GM12878 (cell line): ENCODE results near the gene INSIG1. TPM values are rescaled to one million over a fixed set of nuclear protein-coding genes. Genes with fewer than 3 reads are reported as not detected.

Experiments used
- ATAC-seq: fragments of 200-7000 bp; cut with Tn5 transposase; 3 replicates; pipeline ENCODE4 v1.9.1; 2020; ENCODE audit warnings: mild to moderate bottlenecking, moderate library complexity
- BruUV-seq: library from RNA; stranded (reverse); fragments of 400-500 nt; replicated peaks from 2 replicates; lab custom pipeline; 2021; lab: Mats Ljungman, UMichigan
- CTCF ChIA-PET: fragments of 300-600 bp; sonication (Branson Sonifier 250); formaldehyde crosslinking; extraction: SDS; loops from one replicate; lab custom pipeline; 2021; ENCODE audit warnings: inconsistent platforms; lab: Yijun Ruan, JAX
- POLR2A ChIA-PET: fragments of 350-600 bp; formaldehyde crosslinking; extraction: SDS; loops from one replicate; lab custom pipeline; 2021; ENCODE audit warnings: inconsistent platforms; lab: Charles Lee
- RAD21 ChIA-PET: fragments of 300-600 bp; sonication (Branson Sonifier 250); formaldehyde crosslinking; loops from one replicate; lab custom pipeline; 2023; ENCODE audit warnings: antibody characterized with exemption; ENCODE audit not compliant: unreplicated experiment; lab: Charles Lee
- SMC1A ChIA-PET: fragments of 300-600 bp; sonication (Branson Sonifier 250); formaldehyde crosslinking; loops from one replicate; lab custom pipeline; 2023; ENCODE audit not compliant: unreplicated experiment, uncharacterized antibody; lab: Charles Lee
- DNase-seq: peaks from one replicate; pipeline ENCODE4 v3.0.0-alpha.2; 2011; ENCODE audit warnings: low read depth, low spot score
- FAIRE-seq: peaks from 3 replicates; lab custom pipeline; 2011; peaks lifted over from hg19 to GRCh38; lab: Jason Lieb, UNC
- H2AFZ ChIP-seq: 2 replicates; pipeline ENCODE4 v1.6.0; 2011; ENCODE audit warnings: low read depth, low read length, control low read depth; ENCODE audit not compliant: control insufficient read depth
- H3K27ac ChIP-seq: 2 replicates; pipeline ENCODE4 v1.5.1; 2011; ENCODE audit warnings: control low read depth; ENCODE audit not compliant: control insufficient read depth, insufficient read depth
- H3K27me3 ChIP-seq, 2 experiments: replicated peaks in 1 of 2; 2 replicates each; pipeline versions ENCODE4 v1.6.0 to v1.6.1; 2011; ENCODE audit warnings: low read length in 1 of 2; ENCODE audit not compliant: control insufficient read depth in 2 of 2, insufficient read depth in 2 of 2
- H3K36me3 ChIP-seq, 2 experiments: 2 replicates each; pipeline ENCODE4 v1.5.1; 2011; ENCODE audit warnings: low read length in 1 of 2; ENCODE audit not compliant: control insufficient read depth in 2 of 2, insufficient read depth in 2 of 2
- H3K4me1 ChIP-seq: 2 replicates; pipeline ENCODE4 v1.6.1; 2011; ENCODE audit warnings: mild to moderate bottlenecking, low read length, moderate library complexity, mixed read lengths; ENCODE audit not compliant: control insufficient read depth, insufficient read depth
- H3K4me2 ChIP-seq: 2 replicates; pipeline ENCODE4 v1.6.0; 2011; ENCODE audit warnings: control low read depth; ENCODE audit not compliant: control insufficient read depth, insufficient read depth
- H3K4me3 ChIP-seq: fragments of 200-600 bp; sonication (generic); 2 replicates; pipeline ENCODE4 v1.5.1; 2016
- H3K79me2 ChIP-seq: 2 replicates; pipeline ENCODE4 v1.6.0; 2011; ENCODE audit warnings: low read length; ENCODE audit not compliant: control insufficient read depth, insufficient read depth
- H3K9ac ChIP-seq: 2 replicates; pipeline ENCODE4 v1.8.0; 2011; ENCODE audit warnings: low read length, control low read depth, mixed read lengths; ENCODE audit not compliant: control insufficient read depth, insufficient read depth
- H3K9me3 ChIP-seq: replicated peaks from 3 replicates; pipeline ENCODE4 v1.5.1; 2011; ENCODE audit warnings: mild to moderate bottlenecking, low read length; ENCODE audit not compliant: control insufficient read depth, insufficient read depth
- H4K20me1 ChIP-seq: 2 replicates; pipeline ENCODE4 v1.6.0; 2011; ENCODE audit not compliant: control insufficient read depth, insufficient read depth
- BCL3 ChIP-seq: IDR thresholded peaks from 2 replicates; pipeline ENCODE4 v1.6.1; 2011; ENCODE audit warnings: borderline replicate concordance, low read depth, mild to moderate bottlenecking, moderate library complexity, low read length; ENCODE audit not compliant: insufficient read depth, poor library complexity, severe bottlenecking
- GATAD2B ChIP-seq: fragments of 450-650 bp; conservative IDR thresholded peaks from 2 replicates; pipeline ENCODE4 v1.6.1; 2017; ENCODE audit warnings: low read depth, mild to moderate bottlenecking, moderate library complexity
- NFIC ChIP-seq: IDR thresholded peaks from 2 replicates; pipeline ENCODE4 v1.6.1; 2012; ENCODE audit warnings: low read depth, mild to moderate bottlenecking, inconsistent platforms, low read length, moderate library complexity
- PML ChIP-seq: IDR thresholded peaks from 2 replicates; pipeline ENCODE4 v1.6.1; 2012; ENCODE audit warnings: low read length, inconsistent platforms
- SKIL ChIP-seq: fragments of 450-650 bp; IDR thresholded peaks from 2 replicates; pipeline ENCODE4 v1.6.1; 2017; ENCODE audit warnings: mild to moderate bottlenecking, low read depth, inconsistent platforms; ENCODE audit not compliant: poor library complexity, severe bottlenecking
- ZBED1 ChIP-seq: IDR thresholded peaks from 2 replicates; pipeline ENCODE4 v1.6.1; 2016; ENCODE audit warnings: borderline replicate concordance
- WGBS: methylation state at CpG from one replicate; pipeline ENCODE4 v1.1.6; 2016; ENCODE audit warnings: low lambda C conversion rate; ENCODE audit not compliant: insufficient replicate concordance, insufficient coverage; ENCODE audit errors: missing lambda C conversion rate; 5-methylcytosine and 5-hydroxymethylcytosine counted together
- in situ Hi-C: fragments of 300-500 bp; cut with MboI; formaldehyde crosslinking; loops from 9 replicates; pipeline ENCODE4 v1.14.3; 2018; ENCODE audit warnings: mixed read lengths
- intact Hi-C: fragments of 100-400 bp; cut with micrococcal nuclease; formaldehyde crosslinking; loops from one replicate; pipeline ENCODE4 v1.14.2; 2022; ENCODE audit not compliant: unreplicated experiment
- polyA plus RNA-seq, 11 experiments: library from polyadenylated mRNA; depleted of rRNA in 4 of 11; unstranded in 6 of 11; stranded (reverse) in 5 of 11; fragments of >200 nt; fragmentation: Nextera tagmentation in 4 of 11; fragmentation: Illumina TruSeq in 1 of 11; extraction: Ambion mirVana in 4 of 11; extraction: Trizol in 1 of 11; gene quantifications; 1 replicate in 1 of 11; 2 replicates in 10 of 11; pipeline versions ENCODE4 v1.2.1 to v1.2.3, GENCODE V29; 2011 to 2016; ENCODE audit warnings: inconsistent platforms in 2 of 11, missing spikeins in 2 of 11, low read depth in 1 of 11
- total RNA-seq, 4 experiments: library from RNA; depleted of rRNA in 3 of 4; stranded (reverse); fragments of >200 nt in 3 of 4; fragmentation: Illumina TruSeq in 1 of 4; extraction: Trizol in 1 of 4; gene quantifications; 2 replicates each; pipeline versions ENCODE4 v1.2.1 to v1.2.3, GENCODE V29; 2013 to 2021
- TF ChIP-seq, protein P1 (sequence below): fragments of 450-650 bp; IDR thresholded peaks from 2 replicates; pipeline ENCODE4 v1.6.1; 2018; ENCODE audit warnings: borderline replicate concordance, mild to moderate bottlenecking; ENCODE audit not compliant: partially characterized antibody

The INSIG1 gene
- total and polyA plus RNA-seq, 10 of the 15 experiments (the other 5 are each of a cell fraction or from before 2014, with no cell fraction given) = 29.6 to 168 (median 91.1) TPM

- H3K9ac ChIP-seq = no peak overlapping the region
- intact Hi-C loops = no loop called here
- no peaks in the 10 kb centered on the region for H3K79me2 ChIP-seq
- in situ Hi-C loops = no loop called here
- H3K4me2 ChIP-seq = no peak overlapping the region
- no peak overlapping the region for H3K27ac ChIP-seq
- no peaks in the 10 kb centered on the region for H4K20me1 ChIP-seq
- no peaks in the 10 kb centered on the region for H3K9me3 ChIP-seq
- ATAC-seq = no peak
- no peaks in the 10 kb centered on the region for H3K27me3 ChIP-seq
- ChIA-PET POLR2A (no interaction called here), CTCF (no interaction called here), RAD21 (no interaction called here), SMC1A (no interaction called here)
- WGBS = 64% methylated on average over 20 of the region's 20 CpGs
- no peak for DNase-seq
- H3K4me1 ChIP-seq = no peaks in the 10 kb centered on the region
- no peaks in the 10 kb centered on the region for H3K36me3 ChIP-seq
- H3K4me3 ChIP-seq = no peak overlapping the region
- 0 out of 2 replicates have a peak, but pooled peaks have one; percentile 14 for TF ChIP-seq NFIC
- peak; percentile 68 for TF ChIP-seq BCL3
- TF ChIP-seq PML = no peak
- TF ChIP-seq, all 136 proteins: peak for 2
- FAIRE-seq = no peak
- no peak overlapping the region for H2AFZ ChIP-seq
- no TSS peak for BruUV-seq
Observed at GRCh38 chr7:155354371-155355048, 56.8 kb downstream of the INSIG1 start.

DNA sequence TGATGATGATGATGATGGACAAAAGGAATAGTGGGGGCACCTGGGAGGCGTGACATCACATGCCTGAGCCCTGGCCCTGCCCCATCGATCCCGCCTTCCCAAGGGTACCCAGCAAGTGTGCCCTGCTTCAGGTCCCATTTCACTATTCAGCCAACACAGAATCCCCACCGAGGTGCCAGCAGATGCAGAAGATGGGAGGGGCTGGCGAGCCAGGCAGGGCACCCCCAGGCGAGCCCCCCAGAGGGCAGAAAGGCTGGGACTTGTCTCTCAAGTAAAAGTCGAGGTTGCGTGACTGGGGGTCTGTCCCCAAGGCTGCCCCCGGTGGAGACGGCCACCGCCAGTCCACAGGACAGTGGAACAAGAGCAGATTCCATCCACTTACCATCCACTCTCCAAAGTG lies 57.5 kb downstream of the INSIG1 start:
- H3K27me3 ChIP-seq = no peaks in the 10 kb centered on the region; a peak in 1 of 4 replicates
- POLR2A ChIA-PET = no interaction called here
- BruUV-seq = no TSS peak
- H3K79me2 ChIP-seq = no peaks in the 10 kb centered on the region
- no peak overlapping the region for H3K4me3 ChIP-seq
- no peaks in the 10 kb centered on the region for H3K9me3 ChIP-seq
- SMC1A ChIA-PET = no interaction called here
- no peaks in the 10 kb centered on the region for H3K4me1 ChIP-seq
- 63% methylated on average over 11 of the region's 11 CpGs for WGBS
- no peak for FAIRE-seq
- RAD21 ChIA-PET = no interaction called here
- no peak for DNase-seq
- no peak overlapping the region for H3K27ac ChIP-seq
- ATAC-seq = no peak
- intact Hi-C loops = no loop called here
- H3K4me2 ChIP-seq = no peak overlapping the region
- no peaks in the 10 kb centered on the region for H4K20me1 ChIP-seq
- no peaks in the 10 kb centered on the region for H3K36me3 ChIP-seq
- no peak overlapping the region for H3K9ac ChIP-seq
- in situ Hi-C loops = no loop called here
- CTCF ChIA-PET = no interaction called here
- no peak overlapping the region for H2AFZ ChIP-seq
- TF ChIP-seq, protein P1, sequence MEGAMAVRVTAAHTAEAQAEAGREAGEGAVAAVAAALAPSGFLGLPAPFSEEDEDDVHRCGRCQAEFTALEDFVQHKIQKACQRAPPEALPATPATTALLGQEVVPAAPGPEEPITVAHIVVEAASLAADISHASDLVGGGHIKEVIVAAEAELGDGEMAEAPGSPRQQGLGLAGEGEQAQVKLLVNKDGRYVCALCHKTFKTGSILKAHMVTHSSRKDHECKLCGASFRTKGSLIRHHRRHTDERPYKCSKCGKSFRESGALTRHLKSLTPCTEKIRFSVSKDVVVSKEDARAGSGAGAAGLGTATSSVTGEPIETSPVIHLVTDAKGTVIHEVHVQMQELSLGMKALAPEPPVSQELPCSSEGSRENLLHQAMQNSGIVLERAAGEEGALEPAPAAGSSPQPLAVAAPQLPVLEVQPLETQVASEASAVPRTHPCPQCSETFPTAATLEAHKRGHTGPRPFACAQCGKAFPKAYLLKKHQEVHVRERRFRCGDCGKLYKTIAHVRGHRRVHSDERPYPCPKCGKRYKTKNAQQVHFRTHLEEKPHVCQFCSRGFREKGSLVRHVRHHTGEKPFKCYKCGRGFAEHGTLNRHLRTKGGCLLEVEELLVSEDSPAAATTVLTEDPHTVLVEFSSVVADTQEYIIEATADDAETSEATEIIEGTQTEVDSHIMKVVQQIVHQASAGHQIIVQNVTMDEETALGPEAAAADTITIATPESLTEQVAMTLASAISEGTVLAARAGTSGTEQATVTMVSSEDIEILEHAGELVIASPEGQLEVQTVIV = no peak
- no peak for TF ChIP-seq GATAD2B
- TF ChIP-seq ZBED1 = no peak
- no peak for TF ChIP-seq SKIL
